H1 (cell line): ENCODE measurements around the gene PRKRIP1. TPM values are rescaled to one million over a fixed set of nuclear protein-coding genes. Genes with fewer than 3 reads are reported as not detected.

Source experiments
- KDM5A ChIP-seq: fragments of 200-600 bp; IDR thresholded peaks from 2 replicates; pipeline ENCODE4 v1.7.1; 2012; ENCODE audit warnings: mild to moderate bottlenecking, low read length, inconsistent platforms, mixed read lengths
- polyA plus RNA-seq, 7 experiments: library from polyadenylated mRNA; depleted of rRNA in 3 of 7; stranded (reverse) in 5 of 7; unstranded in 2 of 7; fragments of >200 nt in 5 of 7; fragments of 200-250 nt in 2 of 7; gene quantifications; 1 replicate in 5 of 7; 2 replicates in 1 of 7; 4 replicates in 1 of 7; pipeline versions ENCODE4 v1.2.1 to v1.2.3, GENCODE V29; 2011 to 2013; ENCODE audit warnings: missing spikeins in 2 of 7, mixed read lengths in 2 of 7
- total RNA-seq: library from RNA; stranded (reverse); fragmentation: NEBNext Ultra II Directional; extraction: Animal tissue kit (Norgen Biotek cat#: 25700); gene quantifications from 2 replicates; pipeline ENCODE4 v1.2.1, GENCODE V29; 2021
- TF ChIP-seq, protein P1 (sequence below): fragments of 300-600 bp; sonication (generic); IDR thresholded peaks from 2 replicates; pipeline ENCODE4 v1.7.1; 2012; ENCODE audit warnings: low read length, moderate library complexity, mild to moderate bottlenecking, inconsistent platforms; ENCODE audit not compliant: insufficient replicate concordance

The PRKRIP1 gene
- total and polyA plus RNA-seq, 2 of the 8 experiments (the other 6 are each of a cell fraction or from before 2014, with no cell fraction given), result 11.1 to 22.0 TPM

- TF ChIP-seq, protein P1, sequence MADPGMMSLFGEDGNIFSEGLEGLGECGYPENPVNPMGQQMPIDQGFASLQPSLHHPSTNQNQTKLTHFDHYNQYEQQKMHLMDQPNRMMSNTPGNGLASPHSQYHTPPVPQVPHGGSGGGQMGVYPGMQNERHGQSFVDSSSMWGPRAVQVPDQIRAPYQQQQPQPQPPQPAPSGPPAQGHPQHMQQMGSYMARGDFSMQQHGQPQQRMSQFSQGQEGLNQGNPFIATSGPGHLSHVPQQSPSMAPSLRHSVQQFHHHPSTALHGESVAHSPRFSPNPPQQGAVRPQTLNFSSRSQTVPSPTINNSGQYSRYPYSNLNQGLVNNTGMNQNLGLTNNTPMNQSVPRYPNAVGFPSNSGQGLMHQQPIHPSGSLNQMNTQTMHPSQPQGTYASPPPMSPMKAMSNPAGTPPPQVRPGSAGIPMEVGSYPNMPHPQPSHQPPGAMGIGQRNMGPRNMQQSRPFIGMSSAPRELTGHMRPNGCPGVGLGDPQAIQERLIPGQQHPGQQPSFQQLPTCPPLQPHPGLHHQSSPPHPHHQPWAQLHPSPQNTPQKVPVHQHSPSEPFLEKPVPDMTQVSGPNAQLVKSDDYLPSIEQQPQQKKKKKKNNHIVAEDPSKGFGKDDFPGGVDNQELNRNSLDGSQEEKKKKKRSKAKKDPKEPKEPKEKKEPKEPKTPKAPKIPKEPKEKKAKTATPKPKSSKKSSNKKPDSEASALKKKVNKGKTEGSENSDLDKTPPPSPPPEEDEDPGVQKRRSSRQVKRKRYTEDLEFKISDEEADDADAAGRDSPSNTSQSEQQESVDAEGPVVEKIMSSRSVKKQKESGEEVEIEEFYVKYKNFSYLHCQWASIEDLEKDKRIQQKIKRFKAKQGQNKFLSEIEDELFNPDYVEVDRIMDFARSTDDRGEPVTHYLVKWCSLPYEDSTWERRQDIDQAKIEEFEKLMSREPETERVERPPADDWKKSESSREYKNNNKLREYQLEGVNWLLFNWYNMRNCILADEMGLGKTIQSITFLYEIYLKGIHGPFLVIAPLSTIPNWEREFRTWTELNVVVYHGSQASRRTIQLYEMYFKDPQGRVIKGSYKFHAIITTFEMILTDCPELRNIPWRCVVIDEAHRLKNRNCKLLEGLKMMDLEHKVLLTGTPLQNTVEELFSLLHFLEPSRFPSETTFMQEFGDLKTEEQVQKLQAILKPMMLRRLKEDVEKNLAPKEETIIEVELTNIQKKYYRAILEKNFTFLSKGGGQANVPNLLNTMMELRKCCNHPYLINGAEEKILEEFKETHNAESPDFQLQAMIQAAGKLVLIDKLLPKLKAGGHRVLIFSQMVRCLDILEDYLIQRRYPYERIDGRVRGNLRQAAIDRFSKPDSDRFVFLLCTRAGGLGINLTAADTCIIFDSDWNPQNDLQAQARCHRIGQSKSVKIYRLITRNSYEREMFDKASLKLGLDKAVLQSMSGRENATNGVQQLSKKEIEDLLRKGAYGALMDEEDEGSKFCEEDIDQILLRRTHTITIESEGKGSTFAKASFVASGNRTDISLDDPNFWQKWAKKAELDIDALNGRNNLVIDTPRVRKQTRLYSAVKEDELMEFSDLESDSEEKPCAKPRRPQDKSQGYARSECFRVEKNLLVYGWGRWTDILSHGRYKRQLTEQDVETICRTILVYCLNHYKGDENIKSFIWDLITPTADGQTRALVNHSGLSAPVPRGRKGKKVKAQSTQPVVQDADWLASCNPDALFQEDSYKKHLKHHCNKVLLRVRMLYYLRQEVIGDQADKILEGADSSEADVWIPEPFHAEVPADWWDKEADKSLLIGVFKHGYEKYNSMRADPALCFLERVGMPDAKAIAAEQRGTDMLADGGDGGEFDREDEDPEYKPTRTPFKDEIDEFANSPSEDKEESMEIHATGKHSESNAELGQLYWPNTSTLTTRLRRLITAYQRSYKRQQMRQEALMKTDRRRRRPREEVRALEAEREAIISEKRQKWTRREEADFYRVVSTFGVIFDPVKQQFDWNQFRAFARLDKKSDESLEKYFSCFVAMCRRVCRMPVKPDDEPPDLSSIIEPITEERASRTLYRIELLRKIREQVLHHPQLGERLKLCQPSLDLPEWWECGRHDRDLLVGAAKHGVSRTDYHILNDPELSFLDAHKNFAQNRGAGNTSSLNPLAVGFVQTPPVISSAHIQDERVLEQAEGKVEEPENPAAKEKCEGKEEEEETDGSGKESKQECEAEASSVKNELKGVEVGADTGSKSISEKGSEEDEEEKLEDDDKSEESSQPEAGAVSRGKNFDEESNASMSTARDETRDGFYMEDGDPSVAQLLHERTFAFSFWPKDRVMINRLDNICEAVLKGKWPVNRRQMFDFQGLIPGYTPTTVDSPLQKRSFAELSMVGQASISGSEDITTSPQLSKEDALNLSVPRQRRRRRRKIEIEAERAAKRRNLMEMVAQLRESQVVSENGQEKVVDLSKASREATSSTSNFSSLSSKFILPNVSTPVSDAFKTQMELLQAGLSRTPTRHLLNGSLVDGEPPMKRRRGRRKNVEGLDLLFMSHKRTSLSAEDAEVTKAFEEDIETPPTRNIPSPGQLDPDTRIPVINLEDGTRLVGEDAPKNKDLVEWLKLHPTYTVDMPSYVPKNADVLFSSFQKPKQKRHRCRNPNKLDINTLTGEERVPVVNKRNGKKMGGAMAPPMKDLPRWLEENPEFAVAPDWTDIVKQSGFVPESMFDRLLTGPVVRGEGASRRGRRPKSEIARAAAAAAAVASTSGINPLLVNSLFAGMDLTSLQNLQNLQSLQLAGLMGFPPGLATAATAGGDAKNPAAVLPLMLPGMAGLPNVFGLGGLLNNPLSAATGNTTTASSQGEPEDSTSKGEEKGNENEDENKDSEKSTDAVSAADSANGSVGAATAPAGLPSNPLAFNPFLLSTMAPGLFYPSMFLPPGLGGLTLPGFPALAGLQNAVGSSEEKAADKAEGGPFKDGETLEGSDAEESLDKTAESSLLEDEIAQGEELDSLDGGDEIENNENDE, result no peak
- no peak for TF ChIP-seq KDM5A
These were observed 77.3 kb downstream of the PRKRIP1 start (continued) for GRCh38 chr7:102473271-102473991.
